AG04450 (cell line): ENCODE data around the gene OCEL1. TPM values are rescaled to one million over a fixed set of nuclear protein-coding genes. Genes with fewer than 3 reads are reported as not detected.

Experiments
- CTCF ChIA-PET: fragments of 300-600, 350-600 bp; formaldehyde crosslinking; extraction: SDS; loops from one replicate; lab custom pipeline; 2022; ENCODE audit warnings: antibody characterized with exemption, inconsistent platforms; lab: Charles Lee
- POLR2A ChIA-PET: fragments of 350-600 bp; formaldehyde crosslinking; extraction: SDS; loops from one replicate; lab custom pipeline; 2021; ENCODE audit warnings: antibody characterized with exemption, inconsistent platforms; lab: Yijun Ruan, JAX
- DNase-seq: peaks from one replicate; pipeline ENCODE4 v3.0.0-alpha.2; 2011; ENCODE audit warnings: low read depth, low spot score
- H3K27ac ChIP-seq: one replicate; pipeline ENCODE4 v1.5.1; 2012; ENCODE audit warnings: low read depth, low read length, control low read depth
- H3K27me3 ChIP-seq: one replicate; pipeline ENCODE4 v1.6.0; 2012; ENCODE audit warnings: low read length; ENCODE audit not compliant: control insufficient read depth, insufficient read depth
- H3K4me3 ChIP-seq: 2 replicates; pipeline ENCODE4 v1.5.1; 2011; ENCODE audit warnings: mild to moderate bottlenecking, low read depth, low read length, control low read depth
- H3K9me3 ChIP-seq: 2 replicates; pipeline ENCODE4 v1.5.1; 2012; ENCODE audit warnings: low read length; ENCODE audit not compliant: control insufficient read depth, insufficient read depth
- CTCF ChIP-seq: IDR thresholded peaks from 2 replicates; pipeline ENCODE4 v1.5.1; 2011; ENCODE audit warnings: low read depth, low read length, control low read depth, inconsistent platforms
- polyA minus RNA-seq: library from RNA; depleted of rRNA, polyadenylated mRNA; stranded (reverse); fragments of >200 nt; gene quantifications from 2 replicates; pipeline ENCODE4 v1.2.3, GENCODE V29; 2011; rRNA and poly(A)+ RNA removed
- polyA plus RNA-seq: library from polyadenylated mRNA; depleted of rRNA; stranded (reverse); fragments of >200 nt; gene quantifications from 2 replicates; pipeline ENCODE4 v1.2.3, GENCODE V29; 2011; rRNA removed

OCEL1 gene
- polyA plus RNA-seq, result 4.6 and 6.7 TPM in 2 replicates
- 3.4 and 5.0 TPM in 2 replicates for polyA minus RNA-seq

- Histone ChIP-seq H3K27ac (peak within 1 kb of the TSS; percentile 47), H3K27me3 (no peaks in the 10 kb centered on the region), H3K4me3 (peak within 1 kb of the TSS; percentile 82), H3K9me3 (no peaks in the 10 kb centered on the region; the same call in 1 of the 2 replicates)
- CTCF ChIA-PET, result interaction anchor here (1.0 kb wide), 1 partner anchor 34 kb away, joined by 3 read pairs; no protein-coding TSS in a partner anchor
- TF ChIP-seq CTCF, result no peak
- POLR2A ChIA-PET, result interaction anchor here (0.6 to 2.2 kb wide), 7 partner anchors 10 to 177 kb away, joined by 3 to 14 read pairs (median 6); partner anchors contain the start of genes BABAM1 and USE1
- peak; percentile 92 for DNase-seq
Observed at GRCh38 chr19:17226002-17226933, at the start of gene OCEL1. Gene OCEL1 (plus strand): TSS chr19:17226226. CDS start chr19:17226248, 22 bp downstream.

GRCh38 chr19:17178291-17178690 lies 47.7 kb upstream of the OCEL1 start:
- DNase-seq, result no peak
- ChIA-PET POLR2A (interaction anchor here (0.7 kb wide), 1 partner anchor 44 kb away, joined by 6 read pairs; no protein-coding TSS in a partner anchor), CTCF (no interaction called here)
- no peaks in the 10 kb centered on the region for H3K27me3 ChIP-seq
- H3K4me3 ChIP-seq, result no peak overlapping the region
- no peaks in the 10 kb centered on the region for H3K9me3 ChIP-seq
- H3K27ac ChIP-seq, result no peak overlapping the region
- TF ChIP-seq CTCF, result no peak

GRCh38 chr19:17180997-17181702 lies 44.9 kb upstream of the OCEL1 start:
- no peak for TF ChIP-seq CTCF
- Histone ChIP-seq H3K4me3 (no peak overlapping the region), H3K27ac (no peak overlapping the region), H3K9me3 (no peaks in the 10 kb centered on the region), H3K27me3 (no peaks in the 10 kb centered on the region)
- ChIA-PET POLR2A (no interaction called here), CTCF (no interaction called here)
- DNase-seq, result no peak

GRCh38 chr19:17183271-17183761 lies 42.7 kb upstream of the OCEL1 start:
- H3K27me3 ChIP-seq, result no peaks in the 10 kb centered on the region
- DNase-seq, result no peak
- ChIA-PET POLR2A (no interaction called here), CTCF (no interaction called here)
- no peak overlapping the region for H3K27ac ChIP-seq
- TF ChIP-seq CTCF, result no peak
- no peak overlapping the region for H3K4me3 ChIP-seq
- H3K9me3 ChIP-seq, result no peaks in the 10 kb centered on the region
